ENCODE measurements around the gene BAHCC1.
A peak's percentile ranks its signal among the peaks of the same experiment; 100 is the strongest.

BAHCC1 gene

GRCh38 chr17:81468770-81469121 lies 73.5 kb downstream of the BAHCC1 start:
- Histone ChIP-seq H3K27me3 (ENCODE audit: insufficient read depth, low read length) (no peaks in the 10 kb centered on the region), H2AFZ (ENCODE audit: low read length, unreplicated experiment) (no peak overlapping the region), H3K36me3 (ENCODE audit: insufficient read depth, low read length) (no peaks in the 10 kb centered on the region), H3K4me3 (ENCODE audit: low read depth, low read length) (no peak overlapping the region), H3K79me2 (ENCODE audit: control insufficient read depth, insufficient read depth, low read length, unreplicated experiment) (no peaks in the 10 kb centered on the region), H3K27ac (ENCODE audit: low read depth, low read length) (no peak overlapping the region), H3K4me1 (ENCODE audit: control insufficient read depth, insufficient read depth, low read length, unreplicated experiment) (peaks cover 10% of the 10 kb centered on the region)

- H2AFZ ChIP-seq (ENCODE audit: low read length, unreplicated experiment): no peak overlapping the region
- H3K4me3 ChIP-seq (ENCODE audit: low read depth, low read length): no peak overlapping the region
- no peaks in the 10 kb centered on the region for H3K36me3 ChIP-seq (ENCODE audit: insufficient read depth, low read length)
- no peaks in the 10 kb centered on the region for H3K27me3 ChIP-seq (ENCODE audit: insufficient read depth, low read length)
- no peak overlapping the region for H3K27ac ChIP-seq (ENCODE audit: low read depth, low read length)
- peaks cover 10% of the 10 kb centered on the region for H3K4me1 ChIP-seq (ENCODE audit: control insufficient read depth, insufficient read depth, low read length, unreplicated experiment)
- no peaks in the 10 kb centered on the region for H3K79me2 ChIP-seq (ENCODE audit: control insufficient read depth, insufficient read depth, low read length, unreplicated experiment)
These were observed 74.0 kb downstream of the BAHCC1 start for GRCh38 chr17:81469266-81469665.

- Histone ChIP-seq H3K79me2 (ENCODE audit: control insufficient read depth, insufficient read depth, low read length, unreplicated experiment) (no peaks in the 10 kb centered on the region), H3K36me3 (ENCODE audit: insufficient read depth, low read length) (no peaks in the 10 kb centered on the region), H3K4me1 (ENCODE audit: control insufficient read depth, insufficient read depth, low read length, unreplicated experiment) (peaks cover 10% of the 10 kb centered on the region), H3K27ac (ENCODE audit: low read depth, low read length) (no peak overlapping the region), H2AFZ (ENCODE audit: low read length, unreplicated experiment) (no peak overlapping the region), H3K4me3 (ENCODE audit: low read depth, low read length) (no peak overlapping the region), H3K27me3 (ENCODE audit: insufficient read depth, low read length) (no peaks in the 10 kb centered on the region)
These were observed 75.2 kb downstream of the BAHCC1 start for GRCh38 chr17:81470270-81470943.

- H3K27me3 ChIP-seq (ENCODE audit: insufficient read depth, low read length): no peaks in the 10 kb centered on the region
- H2AFZ ChIP-seq (ENCODE audit: low read length, unreplicated experiment): no peak overlapping the region
- H3K36me3 ChIP-seq (ENCODE audit: insufficient read depth, low read length): no peaks in the 10 kb centered on the region
- H3K4me3 ChIP-seq (ENCODE audit: low read depth, low read length): peak overlapping the region; percentile 80
- no peaks in the 10 kb centered on the region for H3K79me2 ChIP-seq (ENCODE audit: control insufficient read depth, insufficient read depth, low read length, unreplicated experiment)
- peaks cover 10% of the 10 kb centered on the region for H3K4me1 ChIP-seq (ENCODE audit: control insufficient read depth, insufficient read depth, low read length, unreplicated experiment)
- peak overlapping the region; percentile 40 for H3K27ac ChIP-seq (ENCODE audit: low read depth, low read length)
These were observed 75.9 kb downstream of the BAHCC1 start for GRCh38 chr17:81470944-81471817.

- Histone ChIP-seq H3K4me3 (ENCODE audit: low read depth, low read length) (peak overlapping the region; percentile 80), H3K4me1 (ENCODE audit: control insufficient read depth, insufficient read depth, low read length, unreplicated experiment) (peaks cover 10% of the 10 kb centered on the region), H3K36me3 (ENCODE audit: insufficient read depth, low read length) (no peaks in the 10 kb centered on the region), H3K27ac (ENCODE audit: low read depth, low read length) (peak overlapping the region; percentile 57), H3K27me3 (ENCODE audit: insufficient read depth, low read length) (no peaks in the 10 kb centered on the region), H2AFZ (ENCODE audit: low read length, unreplicated experiment) (peak overlapping the region; percentile 7), H3K79me2 (ENCODE audit: control insufficient read depth, insufficient read depth, low read length, unreplicated experiment) (no peaks in the 10 kb centered on the region)
These were observed 76.7 kb downstream of the BAHCC1 start for GRCh38 chr17:81471818-81472456.

GRCh38 chr17:81473019-81473418 lies 77.8 kb downstream of the BAHCC1 start:
- no peaks in the 10 kb centered on the region for H3K36me3 ChIP-seq (ENCODE audit: insufficient read depth, low read length)
- H2AFZ ChIP-seq (ENCODE audit: low read length, unreplicated experiment): no peak overlapping the region
- H3K27me3 ChIP-seq (ENCODE audit: insufficient read depth, low read length): no peaks in the 10 kb centered on the region
- H3K4me3 ChIP-seq (ENCODE audit: low read depth, low read length): no peak overlapping the region
- no peaks in the 10 kb centered on the region for H3K79me2 ChIP-seq (ENCODE audit: control insufficient read depth, insufficient read depth, low read length, unreplicated experiment)
- peaks cover 10% of the 10 kb centered on the region for H3K4me1 ChIP-seq (ENCODE audit: control insufficient read depth, insufficient read depth, low read length, unreplicated experiment)
- no peak overlapping the region for H3K27ac ChIP-seq (ENCODE audit: low read depth, low read length)

- H3K36me3 ChIP-seq (ENCODE audit: insufficient read depth, low read length): no peaks in the 10 kb centered on the region
- no peak overlapping the region for H3K27ac ChIP-seq (ENCODE audit: low read depth, low read length)
- H3K79me2 ChIP-seq (ENCODE audit: control insufficient read depth, insufficient read depth, low read length, unreplicated experiment): no peaks in the 10 kb centered on the region
- H3K27me3 ChIP-seq (ENCODE audit: insufficient read depth, low read length): no peaks in the 10 kb centered on the region
- no peak overlapping the region for H3K4me3 ChIP-seq (ENCODE audit: low read depth, low read length)
- H3K4me1 ChIP-seq (ENCODE audit: control insufficient read depth, insufficient read depth, low read length, unreplicated experiment): peaks cover 13% of the 10 kb centered on the region
- H2AFZ ChIP-seq (ENCODE audit: low read length, unreplicated experiment): no peak overlapping the region
These were observed 79.7 kb downstream of the BAHCC1 start for GRCh38 chr17:81474958-81475357.

- Histone ChIP-seq H3K27ac (ENCODE audit: low read depth, low read length) (no peak overlapping the region), H2AFZ (ENCODE audit: low read length, unreplicated experiment) (no peak overlapping the region), H3K27me3 (ENCODE audit: insufficient read depth, low read length) (no peaks in the 10 kb centered on the region), H3K4me3 (ENCODE audit: low read depth, low read length) (no peak overlapping the region), H3K4me1 (ENCODE audit: control insufficient read depth, insufficient read depth, low read length, unreplicated experiment) (peaks cover 20% of the 10 kb centered on the region), H3K36me3 (ENCODE audit: insufficient read depth, low read length) (no peaks in the 10 kb centered on the region), H3K79me2 (ENCODE audit: control insufficient read depth, insufficient read depth, low read length, unreplicated experiment) (no peaks in the 10 kb centered on the region)
These were observed 80.8 kb downstream of the BAHCC1 start for GRCh38 chr17:81476097-81476496.

- H3K27me3 ChIP-seq (ENCODE audit: insufficient read depth, low read length): no peaks in the 10 kb centered on the region
- no peaks in the 10 kb centered on the region for H3K36me3 ChIP-seq (ENCODE audit: insufficient read depth, low read length)
- peaks cover 15% of the 10 kb centered on the region for H3K4me1 ChIP-seq (ENCODE audit: control insufficient read depth, insufficient read depth, low read length, unreplicated experiment)
- H3K79me2 ChIP-seq (ENCODE audit: control insufficient read depth, insufficient read depth, low read length, unreplicated experiment): no peaks in the 10 kb centered on the region
- H3K27ac ChIP-seq (ENCODE audit: low read depth, low read length): no peak overlapping the region
- H2AFZ ChIP-seq (ENCODE audit: low read length, unreplicated experiment): no peak overlapping the region
- no peak overlapping the region for H3K4me3 ChIP-seq (ENCODE audit: low read depth, low read length)
These were observed 81.4 kb downstream of the BAHCC1 start for GRCh38 chr17:81476635-81477034.

- Histone ChIP-seq H2AFZ (ENCODE audit: low read length, unreplicated experiment) (no peak overlapping the region), H3K27ac (ENCODE audit: low read depth, low read length) (no peak overlapping the region), H3K4me1 (ENCODE audit: control insufficient read depth, insufficient read depth, low read length, unreplicated experiment) (peaks cover 18% of the 10 kb centered on the region), H3K4me3 (ENCODE audit: low read depth, low read length) (no peak overlapping the region), H3K27me3 (ENCODE audit: insufficient read depth, low read length) (no peaks in the 10 kb centered on the region), H3K79me2 (ENCODE audit: control insufficient read depth, insufficient read depth, low read length, unreplicated experiment) (no peaks in the 10 kb centered on the region), H3K36me3 (ENCODE audit: insufficient read depth, low read length) (no peaks in the 10 kb centered on the region)
These were observed 81.9 kb downstream of the BAHCC1 start for GRCh38 chr17:81477173-81477572.
